Stimulated activated CD4-positive, alpha-beta T cell treated with anti-CD3 and anti-CD28 coated beads, Interleukin-1b, Interleukin-23, amount 100 ng/mL, for 24 hours (primary cell): Measurements from ENCODE around the gene CREB5.

Source experiments
- DNase-seq, 4 experiments: peaks; one replicate each; pipeline ENCODE4 v3.0.0-alpha.2; 2020; ENCODE audit warnings: low read depth in 4 of 4, low spot score in 1 of 4

The CREB5 gene

GRCh38 chr7:28407651-28408050 is 4.7 kb upstream of the CREB5 start:
- no peak for DNase-seq

DNA sequence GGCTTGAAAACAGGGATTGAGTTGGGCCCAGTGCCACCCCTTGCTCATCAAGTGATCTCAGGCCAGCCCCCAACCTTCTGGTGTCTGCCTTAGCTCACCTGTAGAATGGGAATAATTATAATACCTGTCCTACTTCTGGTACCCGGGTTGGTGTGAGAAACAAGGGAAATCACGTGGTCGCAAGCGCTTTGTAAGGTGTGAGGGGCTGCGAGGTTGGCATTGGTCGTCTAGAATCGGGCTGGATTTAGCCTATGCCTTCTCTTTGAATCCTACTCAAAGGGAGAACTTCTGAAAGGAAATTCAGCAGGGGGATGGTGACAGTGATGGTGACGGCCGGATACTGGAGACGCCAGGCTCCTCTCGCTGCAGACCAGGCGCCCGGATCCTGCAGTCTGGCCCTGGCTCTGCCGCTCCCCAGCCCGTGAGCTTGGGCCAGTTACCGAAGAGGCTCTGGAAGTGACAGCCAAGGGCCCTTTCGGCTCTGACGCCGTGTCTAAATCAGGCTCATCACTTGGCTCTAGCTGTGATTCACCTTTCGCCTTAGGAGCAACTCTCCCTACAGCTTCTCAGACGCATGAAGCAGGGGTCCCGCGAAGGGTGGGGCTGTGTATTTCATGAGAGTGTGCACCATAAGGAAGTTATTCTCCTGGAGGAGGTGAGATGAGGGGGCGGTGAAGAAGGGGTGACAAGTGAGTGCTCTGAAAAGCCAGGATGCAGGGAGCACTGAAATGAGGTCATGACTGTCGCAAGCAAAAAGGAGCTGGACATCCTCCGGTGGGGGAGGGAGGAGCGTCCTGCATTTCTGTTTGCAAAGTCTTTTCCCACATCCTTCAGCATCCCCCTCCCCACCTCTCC is 4.0 kb upstream of the CREB5 start:
- DNase-seq = no peak

DNA sequence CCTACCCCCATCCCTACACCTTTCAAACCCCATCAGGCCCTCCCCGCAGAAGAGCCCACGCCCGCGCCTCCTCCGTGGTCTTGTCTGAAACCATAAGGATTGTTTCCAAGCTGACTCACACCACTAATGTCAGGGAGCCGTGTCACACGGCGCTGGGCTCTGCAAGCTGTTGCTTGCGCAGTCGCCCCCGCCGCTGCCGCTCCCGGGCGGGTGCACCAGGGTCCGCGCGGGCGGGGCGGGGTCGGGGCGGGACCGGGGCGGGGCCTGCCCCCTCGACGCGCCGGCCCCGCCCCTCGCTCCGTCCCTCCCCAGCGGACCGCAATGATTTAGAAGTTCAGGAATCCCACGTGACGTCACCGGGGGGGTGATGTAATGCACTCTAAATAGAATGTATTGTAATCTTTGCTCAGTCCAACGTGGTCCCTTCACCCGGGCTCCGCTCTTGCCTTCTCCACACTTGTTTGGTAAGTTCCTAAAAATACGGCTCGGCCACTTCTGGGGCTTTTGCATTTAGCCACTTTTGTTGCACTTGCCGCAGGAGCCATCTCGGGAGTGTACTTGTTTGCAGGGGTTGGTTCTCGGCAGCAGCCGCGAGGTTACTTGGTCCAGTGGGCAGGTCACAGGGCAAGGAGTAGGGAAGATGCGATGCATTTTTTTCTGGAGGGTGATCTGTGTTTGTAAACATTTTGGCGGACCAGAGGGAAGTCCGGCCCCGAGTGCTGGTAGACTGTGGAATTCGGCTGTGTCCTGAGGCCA is 3.2 kb upstream of the CREB5 start:
- peak; percentile 23 to 63 (median 44) for DNase-seq

- no peak for DNase-seq
Measured at GRCh38 chr7:28409716-28410627, 2.3 kb upstream of the CREB5 start.

GRCh38 chr7:28410628-28411531 is 1.4 kb upstream of the CREB5 start:
- no peak for DNase-seq

DNA sequence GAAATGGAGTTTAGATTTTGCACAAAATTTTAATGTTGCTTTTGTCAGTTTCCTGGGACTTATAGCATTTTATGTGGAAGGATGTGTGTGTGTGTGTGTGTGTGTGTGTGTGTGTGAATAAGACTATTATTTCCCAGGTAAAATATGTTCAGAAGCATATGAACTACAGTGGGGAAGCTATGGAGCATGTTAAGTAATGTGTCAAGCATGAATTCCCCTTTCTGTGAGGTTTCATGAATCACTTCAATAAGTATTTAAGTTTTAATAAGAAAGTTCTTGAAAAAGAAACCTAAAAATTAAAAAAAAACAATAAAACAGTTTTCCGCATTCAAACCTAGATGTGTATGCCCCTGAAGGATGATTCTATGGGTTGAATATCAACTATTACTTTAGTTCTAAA is 693 bp downstream of the CREB5 start:
- no peak for DNase-seq

- DNase-seq = no peak
Measured at GRCh38 chr7:28414453-28414852, 2.1 kb downstream of the CREB5 start.

DNA sequence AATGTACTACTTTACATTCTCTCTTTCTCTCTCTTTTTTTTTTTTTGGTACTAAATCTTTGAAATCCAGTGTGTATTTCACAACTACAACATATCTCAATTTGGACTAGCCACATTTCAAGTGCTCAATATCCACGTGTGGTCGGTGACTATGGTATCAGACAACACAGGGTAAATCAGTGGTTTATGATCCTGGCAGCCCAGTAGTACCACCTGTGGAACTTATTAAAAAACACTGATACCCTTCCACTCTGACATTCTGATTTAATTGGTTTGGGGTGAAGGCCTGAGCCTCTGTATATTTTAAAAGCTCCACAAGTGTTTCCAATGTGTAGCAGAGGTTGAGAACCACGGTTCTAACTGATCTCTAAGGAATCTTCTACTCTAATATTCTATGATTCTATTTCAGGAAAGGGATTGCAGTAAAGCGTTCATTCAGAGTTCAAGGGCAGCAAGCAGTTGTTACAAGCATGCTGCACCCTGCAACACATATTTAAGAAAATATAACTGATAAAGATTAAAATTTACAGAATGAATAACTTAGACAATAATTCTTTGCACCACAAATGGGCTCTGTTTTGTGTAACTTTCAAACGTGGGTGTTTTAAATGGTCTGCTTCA is 5.1 kb downstream of the CREB5 start:
- DNase-seq = no peak

- DNase-seq = no peak
Measured at GRCh38 chr7:28418311-28418710, 6.0 kb downstream of the CREB5 start.

DNA sequence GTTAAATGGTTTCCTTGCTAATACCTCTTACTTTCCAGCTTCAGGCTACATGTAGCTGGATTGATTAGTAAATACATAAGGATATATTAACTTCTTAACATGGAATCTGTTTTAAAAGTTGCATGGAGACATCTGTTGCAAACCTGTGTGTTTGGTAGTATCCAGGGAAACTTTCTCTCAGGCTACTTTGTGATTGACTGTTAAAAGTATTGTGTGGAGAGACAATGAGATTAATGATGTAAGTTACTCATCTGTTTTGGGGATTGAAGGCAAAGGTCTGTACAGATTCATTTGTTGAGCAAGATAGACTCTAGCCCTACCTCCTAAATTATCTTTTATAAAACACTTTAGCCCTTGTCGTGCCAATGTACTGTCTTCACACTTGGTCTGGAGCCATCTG is 6.6 kb downstream of the CREB5 start:
- no peak for DNase-seq

DNA sequence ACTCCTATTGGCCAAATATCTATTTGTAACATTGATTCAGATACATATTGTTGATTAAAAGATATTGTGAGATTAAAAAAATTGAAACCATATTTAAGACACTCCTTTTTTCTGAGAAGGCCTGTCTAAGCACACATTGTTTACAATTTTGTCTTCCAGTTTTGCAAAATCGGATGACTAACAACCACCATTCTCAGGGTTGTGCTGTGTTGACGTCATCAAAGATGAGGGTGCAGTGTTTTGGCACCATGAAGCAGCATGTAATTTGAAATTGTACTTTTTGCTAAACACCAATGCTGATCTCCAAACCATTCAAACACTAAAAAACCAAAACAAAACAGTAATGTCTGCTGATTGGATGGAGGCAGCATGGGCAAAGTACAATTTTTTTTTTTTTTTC is 7.4 kb downstream of the CREB5 start:
- DNase-seq = no peak

DNA sequence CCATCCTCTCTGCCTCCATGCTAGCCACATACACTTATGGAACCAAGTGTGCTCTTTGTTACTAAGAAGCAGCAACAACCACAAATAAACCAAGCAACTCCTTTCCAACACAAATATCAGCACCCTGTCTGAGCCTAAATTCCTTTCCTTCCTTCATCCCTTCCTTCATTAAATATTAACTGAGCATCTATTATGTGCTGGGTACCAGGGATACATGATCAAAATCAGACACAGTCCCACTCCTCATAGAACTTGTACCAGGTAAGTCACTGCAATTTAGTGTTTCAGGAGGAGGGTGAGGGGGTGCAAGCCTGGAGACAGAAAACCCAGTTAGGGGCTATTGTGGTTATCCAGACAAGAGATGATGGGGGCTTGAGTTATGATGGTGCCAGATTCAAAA is 10.8 kb downstream of the CREB5 start:
- DNase-seq = no peak

DNA sequence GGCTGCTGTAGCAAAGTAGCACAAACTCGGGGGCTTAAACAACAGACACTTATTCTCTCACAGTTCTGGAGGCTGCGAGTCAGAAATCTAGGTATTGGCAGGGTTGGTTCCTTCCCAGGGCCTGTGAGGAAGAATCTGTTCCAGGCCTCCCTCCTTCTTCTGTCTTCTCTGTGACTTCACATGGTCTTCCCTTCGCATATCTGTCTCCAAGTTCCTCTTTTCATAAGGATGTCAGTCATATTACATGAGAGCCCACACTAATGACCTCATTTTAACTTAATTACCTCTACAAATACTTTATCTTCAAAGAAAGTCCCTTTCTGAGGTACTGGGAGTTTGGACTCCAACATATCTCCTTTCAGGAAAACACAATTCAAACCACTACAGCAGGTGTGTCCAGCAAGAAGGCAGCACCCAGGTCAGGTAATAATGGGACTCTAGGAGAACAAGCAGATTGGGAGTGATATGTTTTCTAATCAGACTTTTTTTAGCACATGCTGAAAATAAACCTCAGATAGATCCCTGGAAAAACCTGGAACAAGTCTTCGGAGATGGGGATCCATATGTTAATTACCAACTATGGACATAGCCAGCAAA is 11.7 kb downstream of the CREB5 start:
- no peak for DNase-seq

GRCh38 chr7:28425496-28425895 is 13.2 kb downstream of the CREB5 start:
- no peak for DNase-seq

- DNase-seq = no peak
Measured at GRCh38 chr7:28427236-28427635, 14.9 kb downstream of the CREB5 start.

DNA sequence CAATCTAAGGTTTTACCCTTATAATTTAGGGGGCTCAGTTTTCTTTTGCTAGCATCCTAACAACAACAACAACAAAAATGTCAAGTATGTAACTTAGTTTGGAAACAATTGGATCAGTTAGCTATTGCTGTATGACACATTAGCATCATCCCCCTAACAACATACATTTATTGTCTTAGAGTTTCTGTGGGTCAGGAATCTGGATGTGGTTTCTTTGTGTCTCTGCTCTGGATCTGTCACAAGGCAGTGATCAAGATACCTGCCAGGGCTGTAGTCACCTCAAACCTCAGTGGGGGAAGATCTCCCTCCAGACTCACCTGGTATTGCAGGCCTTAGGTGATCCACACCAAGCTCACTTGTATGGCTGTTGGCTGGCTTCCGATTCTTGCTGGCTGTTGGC is 18.3 kb downstream of the CREB5 start:
- no peak for DNase-seq

DNA sequence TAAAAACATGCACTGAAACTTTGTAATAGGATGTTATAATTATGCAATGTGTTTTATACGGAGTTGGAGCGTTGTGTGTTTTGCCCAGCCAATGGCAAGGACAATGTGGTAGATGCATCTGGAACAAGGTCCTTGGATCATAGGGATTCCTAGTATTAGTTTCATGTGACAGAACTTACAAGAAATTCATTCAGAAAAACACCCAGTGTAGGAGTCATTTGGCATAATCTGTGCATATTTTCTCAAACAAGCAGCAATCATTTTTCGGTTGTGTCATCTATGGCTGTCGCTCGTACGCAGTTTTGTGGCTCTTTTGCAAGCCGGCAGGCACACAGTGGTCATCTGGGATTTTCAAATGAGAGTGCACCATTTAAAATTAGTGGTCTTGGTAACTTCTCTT is 19.8 kb downstream of the CREB5 start:
- no peak for DNase-seq

GRCh38 chr7:28433039-28433438 is 20.7 kb downstream of the CREB5 start:
- no peak for DNase-seq

DNA sequence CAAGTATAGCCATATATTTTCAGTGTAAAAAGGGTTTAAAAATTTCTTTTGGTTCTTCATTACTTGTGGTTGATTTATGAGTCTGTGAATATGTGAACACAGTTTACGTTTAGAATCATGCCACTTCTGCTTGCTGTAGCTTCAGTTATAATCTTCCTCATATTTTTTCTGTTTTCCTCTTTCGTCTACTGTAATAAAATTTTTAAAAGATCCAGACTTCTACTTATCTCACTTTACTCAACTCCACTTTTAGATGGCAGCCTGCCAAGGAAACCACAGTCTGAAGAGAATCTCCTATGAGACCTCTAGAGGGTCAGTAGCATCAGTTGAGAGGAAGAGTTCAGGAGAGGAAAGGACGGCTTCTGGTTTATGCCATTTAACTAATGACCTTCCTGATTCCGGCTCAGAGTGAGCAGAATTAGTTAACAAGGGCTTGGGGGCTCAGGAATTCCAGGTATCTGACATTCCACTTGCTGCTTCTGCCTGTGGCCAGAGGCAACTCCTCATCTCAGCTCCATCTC is 21.4 kb downstream of the CREB5 start:
- DNase-seq = no peak
